ENCODE measurements around the gene PBOV1.
A peak's percentile ranks its signal among the peaks of the same experiment; 100 is the strongest.

Gene PBOV1

GRCh38 chr6:138230221-138230620 is 11.9 kb upstream of the PBOV1 start:
- TF ChIP-seq ZFX (IDR thresholded peaks at IDR 0.05; ENCODE audit: borderline replicate concordance) = no peak
- peak overlapping the region; percentile 100 for H3K27ac ChIP-seq

GRCh38 chr6:138229663-138230179 is 11.4 kb upstream of the PBOV1 start:
- TF ChIP-seq CTCF (IDR thresholded peaks at IDR 0.05) (no peak), ZFX (IDR thresholded peaks at IDR 0.05; ENCODE audit: borderline replicate concordance) (no peak)
- peak overlapping the region; percentile 100 for H3K27ac ChIP-seq

- TF ChIP-seq ZFX (IDR thresholded peaks at IDR 0.05; ENCODE audit: borderline replicate concordance) (no peak), CTCF (IDR thresholded peaks at IDR 0.05) (no peak)
- H3K27ac ChIP-seq = peak overlapping the region; percentile 100
Measured at GRCh38 chr6:138229072-138229471, 10.8 kb upstream of the PBOV1 start.

GRCh38 chr6:138227316-138227781 is 9.1 kb upstream of the PBOV1 start:
- H3K27ac ChIP-seq = peak overlapping the region; percentile 100

GRCh38 chr6:138226700-138227315 is 8.5 kb upstream of the PBOV1 start:
- peak overlapping the region; percentile 100 for H3K27ac ChIP-seq
- no peak for TF ChIP-seq CTCF (IDR thresholded peaks at IDR 0.05)
- TF ChIP-seq ZFX (IDR thresholded peaks at IDR 0.05; ENCODE audit: borderline replicate concordance) = no peak

More at GRCh38 chr6:138227316-138227781, 9.1 kb upstream of the PBOV1 start:
- no peak for TF ChIP-seq ZFX (IDR thresholded peaks at IDR 0.05; ENCODE audit: borderline replicate concordance)
- TF ChIP-seq CTCF (IDR thresholded peaks at IDR 0.05) = peak; percentile 19; the same call in 1 of the 2 replicates

GRCh38 chr6:138225953-138226352 is 7.7 kb upstream of the PBOV1 start:
- H3K27ac ChIP-seq = peak overlapping the region; percentile 100
- no peak for TF ChIP-seq ZFX (IDR thresholded peaks at IDR 0.05; ENCODE audit: borderline replicate concordance)
- no peak for TF ChIP-seq CTCF (IDR thresholded peaks at IDR 0.05)

- H3K27ac ChIP-seq = peak overlapping the region; percentile 100
- TF ChIP-seq CTCF (IDR thresholded peaks at IDR 0.05) (no peak), ZFX (IDR thresholded peaks at IDR 0.05; ENCODE audit: borderline replicate concordance) (no peak)
Measured at GRCh38 chr6:138222901-138223546, 4.7 kb upstream of the PBOV1 start.
